Activated CD4-positive, CD25-positive, alpha-beta regulatory T cell treated with anti-CD3 and anti-CD28 coated beads, Interleukin-2, amount 50 U/mL, for 24 hours (primary cell): Measurements from ENCODE around the gene GP1BA.
A peak's percentile ranks its signal among the peaks of the same experiment; 100 is the strongest.

Experiments used
- ATAC-seq, 2 donors: fragments of 150-1000 bp; cut with Tn5 transposase; one replicate each; pipeline ENCODE4 v1.10.0; 2021; ENCODE audit warnings: mild to moderate bottlenecking in 1 of 2, moderate library complexity in 1 of 2

GP1BA gene

DNA sequence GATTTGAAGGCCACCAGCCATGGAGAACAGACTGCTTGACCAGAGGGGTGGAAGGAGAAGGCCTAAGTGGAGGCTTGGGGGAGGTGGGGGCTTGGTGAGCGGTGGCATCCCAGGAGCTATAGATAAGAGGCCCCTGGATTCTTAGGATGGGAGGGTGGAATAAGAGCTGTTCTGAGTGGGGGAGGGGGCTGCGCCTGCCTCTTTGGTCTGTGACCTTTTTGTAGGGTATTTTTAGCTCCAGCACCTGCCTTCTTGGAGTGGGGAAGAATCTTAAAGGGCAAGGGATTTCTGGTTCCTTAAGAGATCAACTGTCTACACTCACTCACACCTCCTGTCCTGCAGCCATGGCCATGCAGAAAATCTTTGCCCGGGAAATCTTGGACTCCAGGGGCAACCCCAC, 19.4 kb downstream of the GP1BA start:
- ATAC-seq: no peak

- no peak for ATAC-seq
Observed at GRCh38 chr17:4953451-4953961, 21.4 kb downstream of the GP1BA start.

DNA sequence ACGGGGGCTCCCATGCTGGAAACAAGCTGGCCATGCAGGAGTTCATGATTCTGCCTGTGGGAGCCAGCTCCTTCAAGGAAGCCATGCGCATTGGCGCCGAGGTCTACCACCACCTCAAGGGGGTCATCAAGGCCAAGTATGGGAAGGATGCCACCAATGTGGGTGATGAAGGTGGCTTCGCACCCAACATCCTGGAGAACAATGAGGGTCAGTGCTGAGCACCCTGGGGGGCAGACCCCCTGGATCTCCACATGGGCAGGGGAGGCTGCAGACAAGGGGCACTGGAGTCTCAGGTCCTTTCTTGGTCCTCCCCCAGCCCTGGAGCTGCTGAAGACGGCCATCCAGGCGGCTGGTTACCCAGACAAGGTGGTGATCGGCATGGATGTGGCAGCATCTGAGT, 23.0 kb downstream of the GP1BA start:
- ATAC-seq: no peak

- ATAC-seq: no peak
Observed at GRCh38 chr17:4956493-4957061, 24.5 kb downstream of the GP1BA start.

DNA sequence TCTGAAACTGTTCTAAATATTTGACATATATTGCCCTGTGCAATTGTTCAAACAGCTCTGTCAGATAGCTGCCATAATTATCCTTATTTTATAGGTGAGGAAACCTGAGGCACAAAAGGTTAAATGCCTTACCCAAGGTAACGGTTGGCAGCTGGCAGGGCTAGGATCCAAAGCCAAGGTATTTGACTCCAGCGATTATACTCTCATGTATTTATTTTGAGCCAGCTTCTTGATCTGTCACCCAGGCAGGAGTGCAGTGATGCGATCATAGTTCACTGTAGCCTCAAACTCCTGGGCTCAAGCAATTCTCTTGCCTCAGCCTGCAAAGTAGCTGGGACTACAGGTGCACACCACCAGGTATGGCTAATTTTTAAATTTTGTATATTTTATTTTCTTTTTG, 26.0 kb downstream of the GP1BA start:
- ATAC-seq: no peak

GRCh38 chr17:4959261-4959965, 27.3 kb downstream of the GP1BA start:
- no peak for ATAC-seq

DNA sequence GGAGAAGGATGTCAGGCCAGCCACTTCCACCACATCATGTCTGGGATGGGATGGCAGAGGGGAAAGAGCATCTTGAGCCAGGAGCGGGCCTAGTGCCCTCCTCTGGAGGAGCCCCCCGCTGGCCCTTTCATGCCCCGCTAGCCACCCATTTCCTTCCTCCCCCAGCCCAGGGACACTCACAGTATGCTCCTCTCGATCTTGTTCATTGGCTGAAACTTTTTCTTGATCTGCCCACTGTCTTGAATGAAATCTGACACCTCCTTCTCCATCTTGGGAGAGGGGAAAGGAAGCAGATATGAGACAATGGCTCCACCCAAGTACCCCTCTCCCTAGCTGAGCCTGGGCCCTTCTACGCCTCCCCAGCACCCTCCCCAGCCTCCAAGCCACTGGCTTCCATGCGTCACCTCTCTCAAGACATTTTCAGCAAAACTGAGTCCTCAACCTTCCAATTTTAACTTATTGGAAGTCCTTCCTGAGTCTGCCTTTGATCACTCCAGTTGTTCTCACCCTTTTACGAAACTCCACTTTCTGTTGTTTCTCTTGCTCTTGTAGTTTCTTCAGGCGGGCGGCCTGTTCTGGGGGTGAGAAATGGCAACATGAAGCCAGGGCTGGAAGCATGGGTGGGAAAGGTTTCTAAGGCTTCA, 28.3 kb downstream of the GP1BA start:
- ATAC-seq: no peak

- no peak for ATAC-seq
Observed at GRCh38 chr17:4965311-4965986, 33.4 kb downstream of the GP1BA start.

GRCh38 chr17:4966844-4967538, 34.9 kb downstream of the GP1BA start:
- peak; percentile 84 to 87 for ATAC-seq

DNA sequence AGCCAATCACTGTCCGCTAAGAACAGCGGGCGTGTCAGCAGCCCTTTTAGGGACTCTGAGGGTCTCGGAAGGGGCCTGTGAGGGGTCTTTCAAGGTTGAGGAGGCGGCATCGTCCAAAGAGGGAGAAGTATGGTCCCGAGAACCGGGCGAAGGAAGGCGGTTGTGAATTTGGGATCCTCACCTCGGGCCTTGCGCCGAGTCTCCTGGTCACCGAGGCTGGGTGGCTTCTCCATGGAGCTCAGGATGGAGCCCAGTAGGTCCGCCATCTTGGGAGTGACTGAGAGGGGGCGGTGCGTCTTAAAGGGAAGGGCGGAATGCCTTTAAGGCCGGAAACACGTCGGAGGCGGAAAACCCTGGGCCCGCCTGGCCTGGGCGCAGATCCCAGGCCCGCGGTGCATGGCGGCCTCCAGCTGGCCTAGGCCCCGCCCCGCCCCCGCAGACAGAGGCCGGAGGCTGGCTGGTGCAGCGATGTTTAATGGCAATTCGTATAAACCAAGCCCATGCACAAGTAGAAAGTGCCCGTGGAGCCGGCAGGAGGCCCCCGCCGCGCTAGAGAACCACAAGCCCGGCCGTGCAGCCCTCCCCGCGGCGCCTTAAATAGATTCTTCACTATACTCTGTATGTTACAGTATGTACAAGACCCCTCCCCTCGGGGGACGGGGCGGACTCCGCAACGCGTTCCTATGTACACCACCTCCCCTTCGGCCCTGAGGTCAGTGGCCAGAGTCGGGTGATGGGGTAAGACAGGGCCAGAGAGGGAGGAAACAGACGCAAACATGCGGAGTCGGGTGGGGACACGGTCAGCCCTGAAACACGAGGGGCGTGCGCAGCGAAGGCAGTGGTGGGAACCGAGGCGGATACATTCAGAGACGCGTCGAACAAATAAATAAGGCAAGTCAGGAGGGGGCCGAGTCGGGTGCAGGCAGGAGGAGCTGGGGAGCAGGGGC, 35.7 kb downstream of the GP1BA start, which contains the start of gene SPAG7:
Gene SPAG7 (minus strand): TSS at position 279 of the 947 bp plus-strand sequence. CDS start 13 bp downstream, at position 266.
- ATAC-seq: peak; percentile 50 to 55

GRCh38 chr17:4968486-4969046, 36.5 kb downstream of the GP1BA start:
- no peak for ATAC-seq

GRCh38 chr17:4969047-4969550, 37.0 kb downstream of the GP1BA start:
- peak; percentile 29 to 36 for ATAC-seq

DNA sequence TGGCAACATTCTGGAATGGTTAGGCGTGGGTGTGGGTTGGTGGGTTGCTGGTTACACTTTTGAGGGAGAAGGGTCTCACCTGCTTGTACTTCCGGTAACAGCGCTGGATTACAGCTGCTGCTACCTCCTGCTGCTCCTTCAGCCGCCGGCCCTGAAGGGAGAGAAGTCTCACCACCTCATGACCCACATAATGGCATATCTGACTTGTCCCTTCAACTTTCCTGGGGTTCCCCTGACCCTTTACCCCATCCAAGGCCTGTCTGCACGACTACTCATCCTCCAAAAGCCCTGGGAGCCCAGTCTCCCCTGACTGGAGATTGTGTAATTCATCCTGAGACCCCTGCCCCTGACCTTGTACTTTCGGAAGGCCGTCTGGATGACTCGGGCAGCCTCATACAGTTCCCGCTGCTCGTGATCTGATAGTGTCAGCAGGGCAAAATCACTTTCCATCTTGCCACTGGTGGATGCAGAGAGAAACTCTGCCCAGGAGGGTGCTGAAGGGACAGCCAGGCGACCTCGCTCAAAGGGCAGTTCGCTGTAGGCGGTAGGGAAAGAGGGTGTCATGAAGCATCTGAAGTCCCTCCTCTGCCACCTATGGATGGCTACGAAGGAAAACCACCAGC, 37.6 kb downstream of the GP1BA start:
- no peak for ATAC-seq

GRCh38 chr17:4970273-4970672, 38.2 kb downstream of the GP1BA start:
- no peak for ATAC-seq

- no peak for ATAC-seq
Observed at GRCh38 chr17:4971826-4972225, 39.7 kb downstream of the GP1BA start.

DNA sequence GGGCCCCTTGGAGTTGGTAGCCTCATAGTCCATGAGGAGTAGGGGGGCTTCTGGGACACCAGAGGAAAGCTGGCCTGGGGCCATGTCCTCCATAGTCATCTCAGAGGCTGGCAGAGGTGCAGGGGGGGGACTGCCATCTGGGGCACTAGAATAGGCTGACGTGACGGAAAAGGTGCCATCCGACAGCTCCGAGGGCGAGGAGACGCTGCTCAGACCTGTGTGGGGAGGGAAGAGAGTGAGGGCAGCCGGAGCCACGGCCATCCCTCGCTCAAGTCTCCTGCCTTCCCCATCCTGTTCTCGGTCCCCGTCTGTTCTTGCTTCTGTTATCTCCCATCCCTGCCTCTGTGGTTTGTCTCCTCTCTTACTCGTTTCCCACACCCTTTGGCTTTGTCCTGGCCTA, 40.2 kb downstream of the GP1BA start:
- no peak for ATAC-seq

GRCh38 chr17:4972752-4973151, 40.7 kb downstream of the GP1BA start:
- no peak for ATAC-seq

DNA sequence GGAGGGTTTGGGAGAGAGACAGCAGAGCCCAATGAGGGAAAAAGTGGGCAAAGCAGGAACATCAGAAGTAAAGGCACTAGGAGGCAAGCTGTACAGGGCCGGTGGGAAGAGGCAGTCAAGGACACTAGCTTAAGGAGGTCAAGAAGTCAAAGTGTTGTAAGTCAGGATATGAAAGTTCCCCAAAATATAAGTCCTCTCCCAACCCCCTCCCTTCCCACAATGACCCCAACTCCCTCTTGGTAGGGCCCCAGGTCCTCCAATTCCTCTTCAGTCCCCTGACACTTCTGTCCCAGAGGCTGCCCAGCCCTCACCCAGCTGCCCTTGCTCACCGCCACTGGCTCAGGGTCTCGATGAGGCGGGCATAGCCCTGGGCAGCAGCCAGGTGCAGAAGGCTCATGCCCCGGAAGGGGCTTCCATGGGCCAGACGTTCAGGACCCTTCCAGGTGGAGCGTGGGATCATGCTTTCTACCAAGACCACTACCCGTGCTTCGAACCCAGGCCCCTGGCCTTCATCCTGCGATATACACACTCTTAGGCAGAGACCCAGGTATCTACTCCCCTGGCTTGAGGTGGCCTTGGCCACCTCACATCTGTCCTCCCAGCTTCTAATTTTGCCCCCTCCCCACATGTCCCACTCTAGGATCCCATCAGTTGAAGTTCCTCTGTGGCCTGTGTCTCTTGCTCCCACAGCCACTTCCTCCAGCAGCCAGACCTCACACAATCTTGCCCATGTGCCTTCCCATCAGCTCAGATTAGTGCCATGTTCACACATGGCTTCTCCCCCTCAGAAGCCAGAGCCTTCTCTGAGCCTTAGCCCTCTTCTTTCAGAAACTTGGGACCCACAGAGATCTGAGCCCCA, 41.4 kb downstream of the GP1BA start:
- no peak for ATAC-seq

GRCh38 chr17:4974115-4974670, 42.1 kb downstream of the GP1BA start:
- no peak for ATAC-seq
